Activated effector memory CD4-positive, alpha-beta T cell treated with anti-CD3 and anti-CD28 coated beads, Interleukin-2, amount 50 U/mL, for 16 hours (primary cell): ENCODE results near the gene SCAPER.

Experiments
- DNase-seq: peaks from one replicate; pipeline ENCODE4 v3.0.0-alpha.2; 2020

Gene SCAPER

DNA sequence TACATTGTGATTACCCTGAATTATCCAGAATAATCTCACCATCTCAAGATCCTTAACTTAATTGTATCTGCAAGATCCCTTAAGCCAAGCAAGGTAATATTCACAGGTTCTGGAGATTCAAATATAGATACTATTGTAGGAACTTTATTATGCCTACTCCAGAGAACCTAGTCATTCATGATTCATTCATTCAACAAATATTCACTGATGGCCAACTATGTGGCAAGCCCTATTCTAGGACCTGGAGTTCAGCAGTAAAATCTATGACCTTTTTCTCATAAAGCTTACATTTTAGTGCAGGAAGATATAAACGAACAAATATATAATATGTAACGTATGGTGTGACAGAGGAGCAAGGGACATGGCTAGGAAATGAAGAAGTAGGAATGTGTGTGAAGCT lies 519.0 kb downstream of the SCAPER start:
- no peak for DNase-seq

DNA sequence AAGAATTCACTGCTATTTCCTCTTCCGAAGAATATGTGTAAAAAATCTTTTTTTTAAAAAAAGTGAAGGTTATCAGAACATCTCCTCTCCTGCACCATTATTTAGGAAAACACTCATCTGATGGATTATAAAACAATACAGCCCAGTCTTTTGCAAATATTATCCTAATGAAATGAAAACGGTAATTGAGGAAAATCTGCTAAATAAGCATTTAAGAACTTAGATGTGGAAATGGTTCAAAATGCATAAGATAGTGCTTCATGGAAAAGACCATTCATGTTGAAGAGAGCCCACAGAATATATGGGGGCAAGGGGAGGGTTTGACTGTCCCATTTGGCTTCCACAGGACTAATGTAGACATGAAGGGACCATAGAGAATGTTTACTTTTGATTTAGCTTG lies 520.7 kb downstream of the SCAPER start:
- no peak for DNase-seq

DNA sequence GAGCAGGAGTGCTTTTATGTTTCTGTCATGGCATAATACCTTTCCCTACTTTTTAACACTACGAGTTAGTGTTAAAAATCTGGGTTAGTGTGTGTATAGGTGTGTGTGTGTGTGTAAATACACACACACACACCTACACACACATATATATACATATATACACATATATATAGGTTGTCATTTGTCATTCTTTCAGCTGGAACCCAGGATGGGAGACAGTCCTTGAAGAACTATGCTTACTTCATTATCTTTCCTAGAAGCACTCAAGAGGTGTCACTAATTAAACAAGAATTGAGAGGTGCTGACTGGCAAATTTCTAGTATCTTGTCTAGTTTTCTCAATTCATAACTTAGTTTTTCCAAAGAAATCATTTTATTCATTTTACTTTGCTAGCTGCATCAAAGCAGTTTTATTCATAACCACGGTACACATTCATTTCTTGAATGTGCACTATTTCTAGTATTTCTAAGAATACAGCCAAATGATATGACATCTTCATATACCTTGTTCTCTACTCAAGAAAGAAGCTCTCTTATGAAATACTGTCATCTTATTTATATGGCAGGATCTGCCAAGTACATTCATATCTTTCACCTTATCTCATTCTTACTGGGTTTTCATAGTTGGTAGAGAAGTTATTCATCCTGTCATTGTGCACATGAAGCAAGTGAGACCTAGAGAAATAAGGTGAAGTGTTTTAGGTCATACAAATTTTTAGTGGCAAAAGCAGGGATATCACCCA lies 522.0 kb downstream of the SCAPER start:
- DNase-seq = no peak

DNA sequence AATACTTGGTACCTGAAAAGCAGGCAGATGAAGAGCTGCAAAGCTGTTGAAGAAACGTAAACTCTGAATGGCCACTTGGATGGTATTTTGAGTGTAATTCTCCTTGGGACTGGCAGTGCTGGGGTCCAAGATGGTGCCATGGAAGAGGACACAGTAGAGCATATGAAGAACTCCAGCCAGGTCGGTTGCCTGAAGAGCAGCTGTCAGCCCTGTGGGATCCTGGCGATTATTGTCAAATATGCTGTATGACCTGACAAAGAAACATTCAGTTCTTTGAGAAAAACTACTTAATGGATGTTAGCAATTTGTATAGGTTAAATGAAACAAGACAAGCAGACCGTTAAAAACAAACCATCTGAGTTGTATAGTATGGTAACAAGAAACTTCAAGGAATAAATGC lies 523.8 kb downstream of the SCAPER start:
- DNase-seq = no peak

DNA sequence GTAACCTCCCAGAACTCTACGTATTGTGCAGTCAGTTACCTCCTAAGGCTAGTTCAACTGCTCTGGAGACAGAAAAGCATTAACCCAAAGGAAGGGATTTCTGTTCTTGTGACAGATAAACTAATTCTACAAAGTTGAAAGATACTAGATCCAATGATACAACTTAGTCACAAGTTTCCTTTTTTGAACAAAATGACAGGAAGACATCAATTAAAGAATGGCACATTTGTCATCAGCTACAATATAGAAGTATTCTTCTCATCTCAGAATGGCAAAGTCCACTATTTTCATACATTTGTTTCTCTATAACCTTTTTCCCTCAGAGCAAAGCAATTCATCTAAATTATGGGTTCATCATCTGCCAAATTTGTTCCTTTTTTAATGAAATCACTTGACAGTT lies 524.9 kb downstream of the SCAPER start:
- DNase-seq = no peak

DNA sequence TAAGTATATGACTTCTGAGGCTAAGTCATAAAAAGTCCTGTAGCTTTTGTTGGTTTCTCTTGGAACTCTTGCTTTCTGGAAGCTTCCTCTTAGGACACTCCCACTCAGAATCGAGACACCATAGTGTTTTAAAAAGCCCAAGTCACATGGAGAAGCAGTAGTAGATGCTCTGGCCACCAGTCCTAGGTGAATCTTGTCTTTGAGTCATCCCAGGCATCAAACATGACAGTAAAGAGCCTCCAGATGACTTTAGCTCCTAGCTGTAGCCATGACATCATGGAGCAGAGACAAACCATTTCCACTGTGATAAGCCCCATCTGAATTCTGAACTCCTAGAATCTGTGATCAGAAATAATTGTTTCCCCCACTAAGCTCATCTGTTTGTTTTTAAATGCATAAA lies 526.4 kb downstream of the SCAPER start:
- DNase-seq = no peak

DNA sequence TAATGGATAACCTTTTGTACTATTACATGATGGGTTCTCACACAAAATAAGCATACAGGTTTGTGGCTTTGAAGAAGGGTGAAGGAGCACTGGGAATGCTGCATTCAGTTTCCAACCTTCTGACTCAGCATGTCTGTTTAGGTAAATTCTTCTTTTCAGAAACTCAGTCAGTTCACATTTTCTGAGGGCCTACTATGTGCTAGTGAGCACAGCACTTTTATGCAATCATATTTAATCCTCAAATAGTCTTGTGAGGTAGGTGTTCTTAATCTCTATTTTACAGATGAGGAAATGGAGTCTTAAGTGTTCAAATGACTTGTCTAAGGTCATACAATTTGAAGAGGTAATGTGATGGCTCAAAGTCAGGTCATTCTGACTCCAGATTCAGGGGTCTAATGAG lies 527.4 kb downstream of the SCAPER start:
- no peak for DNase-seq

DNA sequence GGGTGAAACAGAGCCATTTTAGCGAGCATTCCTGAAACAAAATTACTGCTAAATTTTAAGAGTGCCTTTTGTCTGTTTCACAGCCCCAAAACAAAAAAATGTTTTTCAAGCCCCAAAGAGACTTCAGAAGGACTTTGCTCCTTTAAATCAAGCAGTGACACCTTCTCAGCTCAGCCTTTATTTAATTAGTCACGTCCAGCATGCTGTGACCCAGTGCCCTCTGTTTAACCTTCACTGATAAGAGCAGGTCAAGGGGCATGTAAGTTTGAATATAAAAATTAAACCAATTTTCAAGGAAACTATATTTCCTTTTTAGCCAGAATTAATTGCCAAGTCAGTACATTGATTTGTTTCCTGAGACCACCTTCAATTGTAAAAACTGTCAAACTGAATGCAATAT lies 527.9 kb downstream of the SCAPER start:
- DNase-seq = no peak

DNA sequence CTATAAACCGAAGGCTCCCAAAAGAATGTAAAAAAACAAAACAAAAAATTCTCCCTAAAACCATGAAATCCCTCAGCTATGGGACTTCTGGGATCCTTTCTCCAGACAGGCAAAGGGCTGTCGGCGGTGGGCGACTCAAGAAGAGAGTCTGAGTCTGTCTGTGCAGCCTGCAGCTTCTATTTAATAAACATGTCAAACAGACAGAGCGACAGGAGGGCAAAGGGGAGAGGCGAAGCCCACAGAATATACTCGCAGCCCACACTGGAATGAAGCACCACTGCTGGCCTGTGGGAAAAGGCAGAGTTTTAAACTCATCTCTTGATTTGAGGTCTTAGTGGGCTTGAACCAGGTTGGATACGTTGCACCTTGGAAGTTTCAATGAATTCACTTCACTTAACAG lies 528.3 kb downstream of the SCAPER start:
- no peak for DNase-seq

DNA sequence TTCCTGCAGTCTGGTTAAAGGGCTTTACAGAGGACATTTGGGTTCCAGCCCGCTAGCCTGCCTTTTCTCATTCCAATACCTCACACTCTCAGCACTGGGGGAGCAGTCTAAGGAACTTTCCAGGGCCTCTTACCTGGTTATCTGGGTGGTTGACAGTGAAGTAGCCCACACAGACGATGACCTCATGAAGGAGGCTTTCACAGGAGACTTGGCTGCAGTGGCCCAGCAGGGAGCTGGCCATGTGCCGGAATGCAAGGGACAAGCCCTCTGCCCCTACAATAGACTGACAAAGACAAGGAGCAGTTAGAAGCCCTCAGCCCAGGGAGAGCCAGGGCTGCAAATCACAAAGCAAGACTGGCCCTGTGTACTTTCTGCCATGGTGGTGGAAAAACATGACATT lies 529.1 kb downstream of the SCAPER start:
- no peak for DNase-seq

DNA sequence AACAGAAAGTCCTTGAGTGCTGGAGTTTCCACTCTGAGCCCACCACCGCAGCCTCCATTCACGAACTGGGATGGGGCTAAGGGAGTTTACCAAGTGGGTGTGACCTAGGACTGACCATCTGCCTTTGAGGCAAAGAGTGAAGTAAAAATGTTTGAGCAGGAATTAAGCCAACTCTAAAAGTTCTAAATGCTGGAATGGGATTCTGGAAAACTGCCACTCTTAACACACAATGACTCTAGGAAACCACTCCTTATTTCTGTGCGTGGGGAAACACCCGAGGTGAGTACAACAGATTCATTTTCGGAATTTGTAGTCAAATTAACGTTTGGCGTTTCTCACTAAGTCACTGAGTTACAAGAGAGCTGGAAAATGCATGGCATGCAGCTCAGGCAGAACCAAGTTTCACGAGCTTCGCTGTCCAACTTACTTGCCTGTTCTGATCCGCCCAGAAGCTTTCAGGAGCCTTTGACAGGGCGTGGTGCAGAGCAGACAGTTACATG lies 537.0 kb downstream of the SCAPER start:
- DNase-seq = no peak

DNA sequence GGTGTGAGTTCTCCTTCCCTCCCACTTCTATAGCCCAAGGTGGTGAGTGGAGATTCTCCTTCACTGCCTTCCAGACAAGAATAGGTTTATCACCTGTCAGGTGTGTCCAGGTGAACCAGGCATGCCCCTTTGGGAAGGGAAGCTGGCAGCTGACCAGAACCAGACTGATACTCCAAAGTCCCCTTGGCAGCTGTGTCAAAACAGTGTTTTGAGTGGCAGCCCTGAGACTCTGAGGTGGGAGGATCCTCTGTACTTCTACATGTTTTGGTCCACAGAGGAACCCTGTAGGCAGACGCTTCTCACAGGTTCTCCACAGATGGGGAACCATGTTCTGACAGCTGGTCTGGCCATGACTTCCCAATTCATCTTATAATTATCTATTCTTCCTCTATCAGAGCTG lies 538.4 kb downstream of the SCAPER start:
- DNase-seq = no peak

DNA sequence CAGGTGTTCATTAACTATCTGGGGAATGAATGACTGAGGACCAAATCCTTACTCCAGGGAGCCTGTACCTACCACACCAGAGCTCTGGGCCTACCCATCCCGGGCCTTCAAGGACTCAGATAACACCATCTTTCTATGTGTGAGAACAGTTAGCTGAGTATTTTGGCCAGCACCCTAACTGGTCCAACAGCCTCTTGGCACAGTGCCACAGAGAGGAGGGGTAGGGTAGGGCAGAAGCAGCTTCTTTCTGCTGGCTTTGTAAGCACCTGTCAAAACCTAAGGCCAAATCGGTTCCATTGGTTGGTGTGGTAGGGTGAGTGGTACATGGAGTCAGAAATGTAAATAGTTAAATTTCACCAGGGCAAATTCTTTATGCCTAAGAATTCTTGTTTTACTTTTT lies 541.9 kb downstream of the SCAPER start:
- DNase-seq = no peak

DNA sequence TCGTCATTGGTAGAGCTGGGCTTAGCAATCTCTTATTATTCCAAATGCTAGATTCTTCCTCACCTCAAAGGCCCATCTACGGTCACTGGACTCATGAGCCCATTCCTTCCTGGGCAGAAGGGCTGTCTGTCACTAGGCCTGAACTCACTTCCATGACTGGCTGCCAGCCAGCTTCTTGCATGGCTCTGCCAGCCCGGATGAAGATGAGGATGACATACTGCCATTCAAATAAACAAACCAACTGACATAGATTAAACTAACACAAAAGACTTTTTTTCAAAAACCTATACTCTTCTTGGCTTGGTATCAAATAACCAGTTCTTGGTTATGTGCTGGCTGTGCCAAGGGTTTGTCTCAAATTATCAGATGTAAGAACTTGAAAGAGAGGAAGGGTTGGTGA lies 544.7 kb downstream of the SCAPER start:
- no peak for DNase-seq

DNA sequence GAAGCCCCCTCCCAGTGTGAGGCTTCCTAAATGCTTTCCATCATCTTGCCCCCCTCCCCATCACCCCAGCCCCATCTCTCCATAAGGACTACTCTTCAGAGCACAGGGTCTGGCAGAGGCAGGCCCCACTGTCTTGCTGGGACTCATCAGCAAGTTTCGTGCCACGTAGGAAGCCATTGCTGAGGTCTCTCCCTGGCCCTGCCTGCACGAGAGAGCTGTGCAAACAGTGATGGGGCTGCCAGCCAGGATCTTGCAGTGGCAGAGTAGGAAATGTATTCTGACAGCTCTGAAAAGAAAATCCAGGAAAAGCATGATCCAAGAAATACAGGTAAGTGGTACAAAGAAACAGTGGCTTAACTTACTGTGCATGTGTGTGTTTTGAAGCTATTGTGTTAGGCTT lies 546.0 kb downstream of the SCAPER start:
- DNase-seq = no peak

DNA sequence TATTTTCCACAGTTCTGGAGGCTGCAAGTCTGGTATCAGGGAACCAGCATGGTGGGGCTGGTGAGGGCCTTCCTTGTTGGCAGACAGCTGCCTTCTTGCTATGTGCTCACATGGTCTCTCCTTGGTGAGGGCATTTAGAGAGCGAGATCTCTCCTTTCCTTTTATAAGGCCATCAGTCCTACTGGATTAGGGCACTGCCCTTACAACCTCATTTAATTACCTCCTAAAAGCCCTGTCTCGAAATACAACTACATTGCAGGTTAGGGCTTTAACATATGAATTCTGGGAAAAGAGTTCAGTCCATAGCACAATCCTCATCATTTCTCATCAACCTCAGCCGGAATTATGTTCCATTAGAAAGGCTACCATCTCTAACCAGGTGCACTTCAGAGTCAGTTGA lies 546.7 kb downstream of the SCAPER start:
- no peak for DNase-seq

DNA sequence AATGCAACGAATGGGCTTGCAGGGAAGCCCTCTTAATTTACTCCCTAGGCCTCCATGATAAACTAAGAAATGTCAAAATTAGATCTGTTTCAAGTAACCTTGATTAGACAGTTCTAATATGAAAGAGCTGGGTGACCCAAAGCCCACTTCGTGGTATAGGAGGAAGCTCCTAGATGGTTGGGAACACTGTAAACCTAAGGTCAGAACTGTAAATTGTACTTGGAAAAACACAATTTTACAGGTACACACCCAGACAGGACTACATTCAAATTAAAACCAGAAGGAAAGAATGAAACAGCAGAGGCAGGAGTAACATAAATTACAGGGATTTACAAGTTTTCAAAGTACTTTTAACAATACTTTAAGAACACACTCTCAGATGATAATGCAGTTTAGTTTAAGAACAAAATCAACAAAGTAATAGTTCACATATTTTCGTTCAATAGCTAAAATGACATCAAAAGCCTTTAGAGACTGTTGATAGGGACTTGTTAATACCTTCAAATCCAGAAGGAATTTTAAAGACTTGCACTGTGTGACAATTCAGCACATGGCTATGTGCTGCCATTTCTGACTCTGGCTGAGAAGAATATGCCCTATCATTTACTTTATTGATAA lies 550.2 kb downstream of the SCAPER start:
- DNase-seq = no peak

DNA sequence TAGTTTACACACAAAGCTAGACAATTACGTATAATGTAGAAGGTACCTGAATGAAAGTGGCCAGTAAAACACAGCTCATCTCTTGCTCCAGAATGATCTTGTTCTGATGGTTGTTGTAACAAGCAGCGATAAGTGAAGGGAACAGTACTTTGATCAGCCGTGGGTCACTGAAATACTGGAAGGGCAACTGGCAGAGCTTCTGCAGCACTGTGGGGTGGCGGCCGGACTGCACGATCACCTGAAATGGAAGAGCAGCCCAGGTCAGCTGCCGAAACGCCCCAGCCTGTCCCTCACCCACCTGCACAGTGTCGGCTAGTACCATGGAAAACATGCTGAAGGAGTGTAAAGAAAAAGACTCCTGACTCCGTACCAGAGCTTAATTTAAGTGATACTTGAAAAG lies 551.2 kb downstream of the SCAPER start:
- no peak for DNase-seq

DNA sequence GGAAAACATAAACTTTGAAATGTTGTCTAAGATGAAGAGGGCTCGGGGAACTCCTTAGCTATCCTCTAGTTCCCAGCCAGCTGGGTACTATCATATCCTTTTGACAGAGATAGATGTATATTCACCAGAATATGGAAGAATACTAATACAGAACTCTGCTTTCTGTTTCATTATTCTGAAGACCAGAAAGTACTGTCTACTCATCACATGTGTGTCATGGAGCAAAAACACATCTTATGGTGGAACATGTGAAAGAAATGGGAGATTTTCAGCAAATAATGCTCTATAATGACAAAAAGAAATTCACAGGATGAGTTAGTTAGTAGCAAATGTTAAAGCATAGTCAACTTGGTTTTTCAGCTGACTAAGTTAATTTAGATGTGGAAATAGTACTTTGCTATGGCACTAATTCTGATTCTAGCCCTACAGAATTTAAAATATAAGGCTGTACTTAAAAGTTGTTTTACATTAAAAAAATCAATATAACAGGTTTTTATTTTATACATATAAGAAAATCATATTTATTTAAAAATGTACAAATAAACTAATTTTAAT lies 552.0 kb downstream of the SCAPER start:
- no peak for DNase-seq

DNA sequence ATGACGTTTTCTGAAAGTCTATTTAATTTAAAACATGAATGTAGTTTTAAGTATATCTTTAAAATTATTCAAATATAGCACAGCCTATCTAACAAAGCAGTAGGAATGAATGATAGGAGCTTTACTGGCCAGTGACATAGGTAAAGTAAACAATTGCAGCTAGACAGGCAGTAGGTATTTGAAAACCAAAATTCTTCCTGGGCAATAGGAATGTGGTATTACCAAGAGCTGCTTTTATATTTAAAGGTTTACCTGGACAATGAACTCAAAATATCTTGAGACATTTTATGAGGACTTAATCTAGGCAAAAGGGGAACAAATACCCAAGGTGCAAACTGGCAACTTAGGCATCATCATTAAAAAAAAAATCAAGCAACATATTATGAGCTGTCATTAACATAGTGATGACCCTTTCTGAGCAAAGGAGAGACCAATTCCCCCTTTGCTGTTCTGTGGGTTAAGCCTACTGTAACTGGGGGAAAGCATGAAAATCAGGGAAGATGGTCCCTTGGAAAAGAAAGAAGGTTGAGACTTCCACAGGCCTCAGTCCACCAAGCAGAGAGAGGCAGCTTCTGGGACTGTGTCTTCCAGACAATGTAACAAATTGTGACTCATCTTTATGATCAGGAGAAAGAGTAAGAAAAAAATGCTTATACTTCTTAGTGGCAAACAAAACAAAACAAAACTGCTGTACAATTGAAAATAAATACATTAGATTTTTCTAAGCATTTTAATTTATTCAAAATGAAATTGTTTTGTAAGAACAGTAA lies 555.7 kb downstream of the SCAPER start:
- DNase-seq = no peak

DNA sequence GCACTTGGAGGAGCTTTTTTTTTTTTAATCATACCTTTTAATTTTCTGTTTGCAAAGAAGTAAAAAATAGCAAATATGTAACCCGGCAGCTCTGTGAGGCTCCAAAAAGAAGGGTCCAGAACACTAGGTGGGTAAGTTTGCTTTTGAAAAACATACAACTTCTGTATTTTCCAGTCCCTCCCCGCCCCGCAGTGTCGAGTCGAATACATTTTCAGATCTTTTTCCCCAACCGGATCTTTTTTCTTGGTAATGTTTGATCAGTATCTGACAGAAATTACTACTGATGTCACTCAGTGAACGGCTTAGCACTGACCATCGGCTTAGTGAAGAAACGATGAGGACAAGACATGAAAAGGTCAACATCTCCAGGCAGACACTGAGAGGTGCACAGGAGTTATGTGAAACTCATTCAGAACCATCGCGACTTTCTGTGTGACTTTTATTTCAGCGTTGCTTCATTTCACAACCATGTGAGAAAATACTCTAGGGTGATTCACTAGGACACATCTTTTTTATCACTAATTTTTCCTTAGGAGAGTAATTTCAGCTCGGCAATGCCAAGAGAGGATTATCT lies 557.6 kb downstream of the SCAPER start:
- DNase-seq = no peak

DNA sequence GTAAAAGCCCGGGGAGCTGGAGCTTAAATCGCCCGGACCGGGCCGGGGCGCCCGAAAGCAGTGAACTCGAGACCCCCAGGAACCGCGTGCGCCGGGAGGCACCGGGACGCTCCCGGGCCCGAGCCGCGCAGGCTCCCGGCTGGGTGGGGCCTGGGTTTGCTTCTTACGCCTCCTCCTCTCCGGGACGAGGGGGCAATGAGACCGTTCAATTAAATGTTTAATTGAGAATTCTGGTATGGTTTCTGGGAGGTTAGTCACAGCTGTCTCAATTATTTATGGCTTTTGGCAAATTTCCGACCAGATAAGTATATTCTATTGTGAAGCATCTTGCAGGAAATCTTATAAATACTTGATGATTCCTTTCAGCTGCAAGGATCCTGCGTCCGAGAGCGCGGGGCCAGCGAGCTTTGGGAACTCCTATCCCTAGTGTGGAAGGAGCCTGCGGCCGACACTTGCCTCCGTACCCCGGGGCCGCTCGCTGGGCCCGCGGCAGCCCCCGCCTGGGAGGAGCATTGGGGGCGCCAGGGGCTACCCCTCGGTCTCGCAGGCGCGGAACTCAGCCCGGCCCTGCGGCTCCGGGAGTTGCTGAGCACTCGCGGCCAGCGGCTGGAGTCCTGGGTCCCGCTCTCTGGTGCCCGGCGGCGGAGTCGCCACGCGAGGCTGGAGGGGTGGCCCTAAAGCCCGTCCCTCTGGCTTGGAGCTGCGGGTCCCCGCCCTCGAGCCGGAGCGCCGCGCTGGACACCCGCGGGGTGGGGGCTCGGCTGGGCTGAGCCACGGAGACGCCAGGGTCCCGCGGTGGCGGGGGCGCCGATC lies 558.3 kb downstream of the SCAPER start:
- DNase-seq = no peak
